GM18861 (cell line): ENCODE data around the gene FBLIM1.
"Not testable (repeated sequence)": the region's sequence is repeated elsewhere in the genome, so short reads cannot be mapped to it uniquely, and the experiment has no call there.

Experiments
- ATAC-seq: cut with Tn5 transposase; IDR thresholded peaks from one replicate; pipeline ENCODE4 v1.9.1; 2021; ENCODE audit not compliant: unreplicated experiment

FBLIM1 gene

DNA sequence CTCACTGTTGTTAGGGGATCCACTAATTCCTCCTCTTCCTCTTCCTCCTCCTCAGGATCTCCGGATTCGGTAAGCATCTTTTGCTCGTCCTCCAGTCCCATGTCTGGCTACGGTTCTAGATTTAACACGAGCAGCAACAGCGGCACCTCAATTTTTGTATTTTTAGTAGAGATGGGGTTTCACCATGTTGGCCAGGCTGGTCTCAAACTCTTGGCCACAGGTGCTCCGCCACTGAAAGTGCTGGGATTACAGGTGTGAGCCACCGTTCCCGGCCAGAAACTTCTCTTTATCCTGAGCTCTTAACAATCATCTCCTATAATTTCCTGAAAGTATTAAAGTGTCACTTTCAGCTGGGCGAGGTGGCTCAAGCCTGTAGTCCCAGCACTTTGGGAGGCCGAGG lies 49.0 kb downstream of the FBLIM1 start, which contains the start of gene UQCRHL:
UQCRHL (minus strand) TSS at position 101 of the 400 bp plus-strand sequence; CDS start at position 101, 0 bp downstream.
- not testable (repeated sequence) for ATAC-seq

DNA sequence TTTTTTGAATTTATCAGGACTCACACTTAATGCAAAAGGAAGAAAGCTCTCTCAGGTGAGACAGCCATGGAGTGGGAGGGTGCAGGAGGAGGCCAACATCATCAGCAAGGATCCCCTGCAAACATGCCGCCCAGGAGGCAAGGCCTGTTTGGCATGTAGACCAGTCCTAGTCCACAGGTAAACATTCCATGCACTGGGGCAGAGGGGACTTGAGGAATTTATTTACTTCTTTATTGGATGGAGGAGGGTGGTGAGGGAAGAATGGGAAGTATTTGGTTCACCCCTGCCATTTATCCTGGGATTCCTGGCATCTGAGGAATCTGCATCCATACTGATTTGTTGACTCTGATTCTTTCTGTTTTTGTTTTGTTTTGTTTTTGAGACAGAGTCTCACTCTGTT lies 50.4 kb downstream of the FBLIM1 start:
- ATAC-seq = no peak

- no peak for ATAC-seq
Measured at GRCh38 chr1:15810073-15810472, 51.5 kb downstream of the FBLIM1 start.

DNA sequence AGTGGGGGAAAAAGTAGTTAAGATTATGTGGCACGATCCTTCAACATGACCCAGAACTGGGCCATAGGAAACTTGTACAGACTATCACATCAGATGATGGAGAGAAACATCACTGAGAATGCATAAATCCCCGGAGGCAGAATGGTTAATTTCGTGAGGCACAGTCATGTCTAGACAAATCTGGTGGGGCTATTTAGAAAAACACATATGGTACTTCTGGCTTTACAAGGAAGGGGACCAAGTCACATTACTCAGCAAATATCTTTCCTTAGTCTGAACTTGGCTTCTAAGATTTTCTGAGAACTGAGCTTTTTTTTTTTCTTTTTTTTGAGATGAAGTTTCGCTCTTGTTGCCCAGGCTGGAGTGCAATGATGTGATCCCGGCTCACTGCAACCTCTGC lies 58.1 kb downstream of the FBLIM1 start:
- ATAC-seq = no peak

DNA sequence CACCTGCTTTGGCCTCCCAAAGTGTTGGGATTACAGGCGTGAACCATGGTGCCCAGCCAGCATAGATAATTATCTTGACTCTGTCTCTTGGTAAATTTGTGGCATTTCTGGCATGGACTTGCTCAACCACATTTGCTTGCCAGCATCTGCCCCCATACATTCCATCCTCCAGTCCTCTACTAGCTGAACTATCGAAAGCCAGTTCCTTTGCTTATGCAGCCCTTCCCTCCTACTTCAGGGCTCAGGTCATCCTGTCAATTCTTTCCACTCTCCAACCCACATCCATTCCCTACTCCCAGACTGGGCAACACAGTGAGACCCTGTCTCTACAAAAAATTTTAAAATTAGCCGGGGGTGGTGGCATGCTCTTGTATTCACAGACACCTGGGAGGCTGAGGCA lies 61.9 kb downstream of the FBLIM1 start:
- ATAC-seq = no peak

DNA sequence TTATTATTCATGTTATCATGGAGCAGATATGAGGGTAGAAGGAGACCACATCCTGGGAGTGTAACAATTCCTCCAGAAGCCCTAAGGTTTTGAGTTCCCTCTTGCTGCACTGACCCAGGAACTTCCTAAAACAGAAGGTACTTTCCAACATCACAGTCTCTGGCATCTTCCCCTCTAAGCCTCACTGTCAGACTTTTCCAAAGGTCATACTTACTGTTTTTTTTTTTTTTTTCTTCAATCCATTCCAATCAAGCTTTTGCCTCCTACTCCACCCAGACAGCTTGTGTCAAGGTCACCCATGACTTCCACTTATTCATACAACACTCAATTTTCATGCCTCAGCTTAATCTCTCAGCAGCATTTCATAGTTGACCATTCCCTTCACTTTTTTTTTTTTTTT lies 67.2 kb downstream of the FBLIM1 start:
- ATAC-seq = no peak

- no peak for ATAC-seq
Measured at GRCh38 chr1:15826810-15827507, 68.4 kb downstream of the FBLIM1 start.

- ATAC-seq = not testable (repeated sequence)
Measured at GRCh38 chr1:15827567-15827966, 69.0 kb downstream of the FBLIM1 start.

DNA sequence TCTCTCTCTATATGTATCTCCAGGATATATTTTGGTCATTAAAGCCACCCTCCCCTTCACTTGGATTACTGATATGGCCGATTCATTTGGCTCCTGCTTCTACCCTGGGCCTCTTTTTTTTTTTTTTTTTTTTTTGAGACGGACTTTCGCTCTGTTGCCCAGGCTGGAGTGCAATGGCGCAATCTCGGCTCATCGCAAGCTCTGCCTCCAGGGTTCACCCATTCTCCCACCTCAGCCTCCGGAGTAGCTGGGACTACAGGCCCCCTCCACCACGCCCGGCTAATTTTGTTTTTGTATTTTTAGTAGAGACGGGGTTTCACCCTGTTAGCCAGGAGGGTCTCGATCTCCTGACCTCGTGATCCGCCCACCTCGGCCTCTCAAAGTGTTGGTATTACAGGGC lies 70.3 kb downstream of the FBLIM1 start:
- ATAC-seq = not testable (repeated sequence)

DNA sequence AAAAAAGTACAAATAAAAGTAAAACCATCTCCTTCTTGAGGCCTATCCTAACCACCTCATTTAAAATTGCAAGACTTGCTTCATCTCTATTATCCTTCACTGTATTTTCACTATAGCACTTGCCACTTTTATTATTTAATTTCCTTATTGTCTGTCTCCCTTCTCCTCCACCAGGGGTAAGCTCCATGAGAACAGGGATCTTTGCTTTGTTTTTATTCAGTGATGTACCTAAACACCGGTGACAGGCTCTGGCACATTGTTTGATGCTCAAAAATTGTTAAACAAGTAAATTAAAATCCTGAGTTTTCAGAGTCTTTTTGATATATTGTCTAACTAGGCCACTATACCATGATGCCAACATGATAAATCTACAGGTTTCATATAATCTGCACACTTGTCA lies 71.7 kb downstream of the FBLIM1 start:
- no peak for ATAC-seq

DNA sequence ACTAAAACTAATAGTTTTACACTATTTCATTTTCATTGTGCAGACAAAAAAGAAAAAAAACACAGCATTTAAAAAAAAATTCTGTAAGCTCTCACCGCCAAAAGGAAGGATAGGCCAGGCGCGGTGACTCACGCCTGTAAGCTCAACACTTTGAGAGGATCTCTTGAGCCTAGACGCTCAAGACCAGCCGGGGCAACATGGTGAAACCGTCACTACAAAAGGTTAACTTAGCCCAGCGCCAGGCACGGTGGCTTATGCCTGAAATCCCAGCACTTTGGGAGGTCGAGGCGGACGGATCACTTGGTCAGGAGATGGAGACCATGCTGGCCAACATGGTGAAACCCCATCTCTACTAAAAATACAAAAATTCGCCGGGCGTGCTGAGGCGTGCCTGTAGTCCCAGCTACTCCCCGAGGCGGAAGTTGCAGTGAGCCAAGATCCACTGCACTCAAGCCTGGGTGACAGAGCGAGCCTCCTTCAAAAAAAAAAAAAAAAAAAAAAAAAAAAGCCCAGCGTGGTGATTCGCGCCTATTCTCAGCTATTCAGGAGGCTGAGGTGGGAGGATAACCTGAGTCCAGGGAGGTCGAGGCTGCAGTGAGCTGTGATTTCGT lies 74.6 kb downstream of the FBLIM1 start:
- ATAC-seq = no peak

DNA sequence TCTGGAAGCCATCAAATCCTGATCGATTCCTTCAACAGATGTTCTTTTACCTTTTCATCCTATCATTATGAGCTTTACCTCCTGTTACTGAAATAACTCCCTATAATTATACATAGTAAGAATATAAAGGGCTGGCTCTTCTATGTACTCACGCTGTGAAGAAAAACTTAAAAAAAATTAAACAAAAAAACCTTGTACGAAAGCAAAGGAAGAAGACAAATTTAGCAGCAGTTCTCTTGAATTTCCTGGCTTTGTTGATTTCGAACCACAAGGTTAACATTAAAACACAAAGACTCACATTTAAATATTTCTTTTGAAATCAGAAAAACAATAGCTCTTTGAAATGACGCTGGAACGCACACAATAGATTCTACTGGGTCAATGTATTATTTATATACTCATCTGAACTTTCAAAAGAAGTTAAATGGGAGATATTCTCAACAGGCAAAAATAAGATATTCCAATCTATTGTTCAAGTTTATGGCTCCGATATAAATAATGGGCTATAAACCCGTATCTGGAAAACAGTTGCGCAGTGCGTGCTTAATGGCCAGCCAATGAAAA lies 75.3 kb downstream of the FBLIM1 start:
- ATAC-seq = no peak

- peak; percentile 27 for ATAC-seq
Measured at GRCh38 chr1:15834406-15835204, 76.0 kb downstream of the FBLIM1 start.

DNA sequence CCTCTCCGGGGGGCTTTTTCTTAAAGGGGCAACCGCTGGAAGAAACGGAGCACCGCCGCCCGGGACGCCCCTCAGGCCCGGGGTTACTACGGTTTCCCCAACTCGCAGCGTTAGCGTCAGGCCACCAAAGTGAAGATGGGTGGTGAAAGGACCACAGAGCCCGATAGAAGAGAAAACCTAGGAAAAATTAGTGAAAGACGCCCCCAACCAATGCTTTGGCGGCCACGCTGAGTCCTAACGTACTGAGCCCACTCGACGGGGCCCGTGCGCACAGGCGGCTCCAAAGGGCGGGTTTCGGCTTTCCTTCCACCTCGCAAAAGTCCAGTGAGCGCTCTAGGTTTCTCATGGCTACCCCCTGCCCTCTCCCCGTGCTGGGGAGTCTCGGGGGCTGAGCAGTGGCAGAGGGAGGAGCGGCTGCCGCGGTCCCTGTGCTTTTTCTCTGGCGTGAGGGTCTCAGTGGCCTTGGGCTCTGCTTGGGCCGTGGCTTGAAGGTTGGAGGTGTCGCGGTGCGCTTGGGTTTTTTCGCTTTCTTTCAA lies 76.7 kb downstream of the FBLIM1 start:
- ATAC-seq = no peak

GRCh38 chr1:15835741-15836510 lies 77.3 kb downstream of the FBLIM1 start:
- peak; percentile 47 for ATAC-seq
